Naive thymus-derived CD8-positive, alpha-beta T cell (primary cell): ENCODE data around the gene PPFIBP1. TPM values are rescaled to one million over a fixed set of nuclear protein-coding genes. Genes with fewer than 3 reads are reported as not detected.
A peak's percentile ranks its signal among the peaks of the same experiment; 100 is the strongest.
"Not testable (repeated sequence)": the region's sequence is repeated elsewhere in the genome, so short reads cannot be mapped to it uniquely, and the experiment has no call there.

Experiments
- ATAC-seq, 2 donors: fragments of 150-1000 bp; cut with Tn5 transposase in 1 of 2; sonication (Bioruptor Pico), chemical (Tn5 transposase) in 1 of 2; 1 replicate in 1 of 2; 2 replicates in 1 of 2; pipeline ENCODE4 v1.10.0; 2021; ENCODE audit warnings: mild to moderate bottlenecking in 2 of 2, moderate library complexity in 2 of 2
- POLR2A ChIA-PET: fragments of 350-600 bp; sonication (Branson Sonifier 250); formaldehyde crosslinking; loops from one replicate; lab custom pipeline; 2021; ENCODE audit warnings: antibody characterized with exemption; lab: Charles Lee
- DNase-seq, 10 donors: peaks; one replicate each; pipeline versions ENCODE4 v3.0.0 to v3.0.0-alpha.2; 2020 to 2022
- H3K27ac Mint-ChIP-seq, 10 donors: one replicate each; pipeline ENCODE4 v1.8.0; 2020 to 2022; ENCODE audit warnings: mild to moderate bottlenecking in 10 of 10, mixed read lengths in 10 of 10, moderate library complexity in 4 of 10, inconsistent platforms in 1 of 10
- H3K27me3 Mint-ChIP-seq, 5 donors: one replicate each; pipeline ENCODE4 v1.8.0; 2021 to 2022; ENCODE audit warnings: mixed read lengths in 5 of 5
- H3K36me3 Mint-ChIP-seq, 3 donors: one replicate each; pipeline ENCODE4 v1.8.0; 2020 to 2022; ENCODE audit warnings: mixed read lengths in 3 of 3, mild to moderate bottlenecking in 2 of 3, inconsistent platforms in 1 of 3
- H3K4me1 Mint-ChIP-seq, 4 donors: one replicate each; pipeline ENCODE4 v1.8.0; 2021 to 2022; ENCODE audit warnings: mixed read lengths in 4 of 4
- H3K4me3 Mint-ChIP-seq, 10 donors: one replicate each; pipeline ENCODE4 v1.8.0; 2020 to 2022; ENCODE audit warnings: mild to moderate bottlenecking in 10 of 10, mixed read lengths in 10 of 10, moderate library complexity in 6 of 10, inconsistent platforms in 1 of 10
- H3K9me3 Mint-ChIP-seq, 9 donors: one replicate each; pipeline ENCODE4 v1.8.0; 2020 to 2022; ENCODE audit warnings: mixed read lengths in 9 of 9, mild to moderate bottlenecking in 3 of 9, inconsistent platforms in 1 of 9, moderate library complexity in 1 of 9
- polyA plus RNA-seq, 3 donors: library from polyadenylated mRNA; unstranded; fragments of 300-500 nt; fragmentation: Illumina TruSeq; gene quantifications; one replicate each; pipeline ENCODE4 v1.2.3, GENCODE V29; 2021
- total RNA-seq, 8 experiments: library from RNA in 2 of 8; stranded (reverse) in 2 of 8; gene quantifications; one replicate each; pipeline ENCODE4 v1.2.3 and lab custom pipeline; 2021 to 2026

Gene PPFIBP1
- total and polyA plus RNA-seq, 5 experiments from 2014 or later: 3.8 to 9.2 (median 4.1) TPM

GRCh38 chr12:27592548-27592947 lies 68.5 kb downstream of the PPFIBP1 start:
- POLR2A ChIA-PET: no interaction called here
- H3K4me3 Mint-ChIP-seq: no peak overlapping the region

GRCh38 chr12:27593266-27593665 lies 69.3 kb downstream of the PPFIBP1 start:
- no peaks in the 10 kb centered on the region for H3K27me3 Mint-ChIP-seq
- H3K4me3 Mint-ChIP-seq: no peak overlapping the region
- DNase-seq: no peak
- POLR2A ChIA-PET: no interaction called here
- peak overlapping the region in 1 of 10 donors; percentile 43 for H3K27ac Mint-ChIP-seq
- H3K36me3 Mint-ChIP-seq: peaks cover 3 to 5% (median 4%) of the 10 kb centered on the region in 3 donors
- peaks cover 0 to 6% (median 1%) of the 10 kb centered on the region in 4 donors for H3K4me1 Mint-ChIP-seq
- no peak for ATAC-seq
- peaks cover 0 to 5% (median 0%) of the 10 kb centered on the region in 9 donors for H3K9me3 Mint-ChIP-seq

More at GRCh38 chr12:27592548-27592947, 68.5 kb downstream of the PPFIBP1 start:
- Mint-ChIP-seq H3K9me3 (peaks cover 0 to 2% (median 0%) of the 10 kb centered on the region in 9 donors), H3K27ac (peak overlapping the region in 1 of 10 donors; percentile 20), H3K36me3 (peaks cover 0 to 3% (median 2%) of the 10 kb centered on the region in 3 donors), H3K27me3 (no peaks in the 10 kb centered on the region), H3K4me1 (peaks cover 1 to 12% (median 8%) of the 10 kb centered on the region in 4 donors)
- no peak for DNase-seq
- no peak for ATAC-seq

- H3K27me3 Mint-ChIP-seq: no peaks in the 10 kb centered on the region
- peak overlapping the region in 1 of 10 donors; percentile 21 for H3K4me3 Mint-ChIP-seq
- H3K9me3 Mint-ChIP-seq: peaks cover 0 to 10% (median 0%) of the 10 kb centered on the region in 9 donors
- no peak for DNase-seq
- no peaks in the 10 kb centered on the region for H3K4me1 Mint-ChIP-seq
- ATAC-seq: no peak
- POLR2A ChIA-PET: no interaction called here
- H3K27ac Mint-ChIP-seq: no peak overlapping the region
- peaks cover 3 to 7% (median 6%) of the 10 kb centered on the region in 3 donors for H3K36me3 Mint-ChIP-seq
Observed at GRCh38 chr12:27595231-27595642, 71.2 kb downstream of the PPFIBP1 start.

GRCh38 chr12:27598866-27599265 lies 74.9 kb downstream of the PPFIBP1 start:
- DNase-seq, H3K27ac Mint-ChIP-seq, H3K36me3 Mint-ChIP-seq, H3K27me3 Mint-ChIP-seq, POLR2A ChIA-PET, ATAC-seq, H3K4me1 Mint-ChIP-seq, H3K4me3 Mint-ChIP-seq: not testable (repeated sequence)
- peaks cover 0 to 11% (median 5%) of the 10 kb centered on the region in 9 donors for H3K9me3 Mint-ChIP-seq

GRCh38 chr12:27601056-27601828 lies 77.2 kb downstream of the PPFIBP1 start:
- Mint-ChIP-seq H3K36me3 (peaks cover 3 to 14% (median 11%) of the 10 kb centered on the region in 3 donors), H3K9me3 (peaks cover 0 to 17% (median 11%) of the 10 kb centered on the region in 9 donors), H3K27ac (peak overlapping the region in 1 of 10 donors; percentile 37)
- DNase-seq, H3K4me1 Mint-ChIP-seq, H3K4me3 Mint-ChIP-seq, POLR2A ChIA-PET, H3K27me3 Mint-ChIP-seq, ATAC-seq: not testable (repeated sequence)

- Mint-ChIP-seq H3K36me3 (peaks cover 0 to 11% (median 11%) of the 10 kb centered on the region in 3 donors), H3K9me3 (peaks cover 0 to 17% (median 10%) of the 10 kb centered on the region in 9 donors), H3K4me3 (no peak overlapping the region), H3K27me3 (no peaks in the 10 kb centered on the region), H3K4me1 (peaks cover 0 to 8% (median under 1%) of the 10 kb centered on the region in 4 donors), H3K27ac (no peak overlapping the region)
- ATAC-seq: no peak
- POLR2A ChIA-PET: no interaction called here
- DNase-seq: no peak
Observed at GRCh38 chr12:27602516-27602915, 78.5 kb downstream of the PPFIBP1 start.

GRCh38 chr12:27604431-27604830 lies 80.4 kb downstream of the PPFIBP1 start:
- Mint-ChIP-seq H3K9me3 (peaks cover 0 to 17% (median 5%) of the 10 kb centered on the region in 9 donors), H3K36me3 (peaks cover 0 to 10% (median 5%) of the 10 kb centered on the region in 3 donors), H3K4me1 (peaks cover 0 to 8% (median under 1%) of the 10 kb centered on the region in 4 donors), H3K27me3 (no peaks in the 10 kb centered on the region), H3K27ac (no peak overlapping the region), H3K4me3 (no peak overlapping the region)
- POLR2A ChIA-PET: interaction anchor here (0.6 kb wide), 1 partner anchor 102 kb away, joined by 4 read pairs; no protein-coding TSS in a partner anchor
- ATAC-seq (no peak), DNase-seq (no peak)

GRCh38 chr12:27606986-27607385 lies 83.0 kb downstream of the PPFIBP1 start:
- Mint-ChIP-seq H3K4me1 (peaks cover 0 to 1% (median 0%) of the 10 kb centered on the region in 4 donors), H3K27me3 (no peaks in the 10 kb centered on the region), H3K27ac (no peak overlapping the region), H3K36me3 (peaks cover 0 to 10% (median 5%) of the 10 kb centered on the region in 3 donors), H3K9me3 (peaks cover 0 to 17% (median 5%) of the 10 kb centered on the region in 9 donors), H3K4me3 (no peak overlapping the region)
- ATAC-seq (no peak), DNase-seq (no peak)
- POLR2A ChIA-PET: no interaction called here

- peaks cover 0 to 17% (median 5%) of the 10 kb centered on the region in 9 donors for H3K9me3 Mint-ChIP-seq
- no peaks in the 10 kb centered on the region for H3K27me3 Mint-ChIP-seq
- DNase-seq: no peak
- no peak overlapping the region for H3K4me3 Mint-ChIP-seq
- peaks cover 0 to 10% (median 5%) of the 10 kb centered on the region in 3 donors for H3K36me3 Mint-ChIP-seq
- no peak for ATAC-seq
- peaks cover 0 to 1% (median 0%) of the 10 kb centered on the region in 4 donors for H3K4me1 Mint-ChIP-seq
- H3K27ac Mint-ChIP-seq: no peak overlapping the region
- POLR2A ChIA-PET: no interaction called here
Observed at GRCh38 chr12:27607591-27607990, 83.6 kb downstream of the PPFIBP1 start.

GRCh38 chr12:27608890-27609289 lies 84.9 kb downstream of the PPFIBP1 start:
- no peaks in the 10 kb centered on the region for H3K27me3 Mint-ChIP-seq
- peaks cover 0 to 12% (median 3%) of the 10 kb centered on the region in 9 donors for H3K9me3 Mint-ChIP-seq
- no peaks in the 10 kb centered on the region for H3K4me1 Mint-ChIP-seq
- H3K4me3 Mint-ChIP-seq: no peak overlapping the region
- H3K36me3 Mint-ChIP-seq: peaks cover 0 to 9% (median 5%) of the 10 kb centered on the region in 3 donors
- DNase-seq (no peak), ATAC-seq (no peak)
- peak overlapping the region in 2 of 10 donors; percentile 23 to 24 for H3K27ac Mint-ChIP-seq
- POLR2A ChIA-PET: no interaction called here

- no peak for DNase-seq
- H3K4me3 Mint-ChIP-seq: no peak overlapping the region
- H3K36me3 Mint-ChIP-seq: peaks cover 0 to 4% (median 0%) of the 10 kb centered on the region in 3 donors
- no peaks in the 10 kb centered on the region for H3K4me1 Mint-ChIP-seq
- H3K27ac Mint-ChIP-seq: no peak overlapping the region
- no peaks in the 10 kb centered on the region for H3K27me3 Mint-ChIP-seq
- POLR2A ChIA-PET: no interaction called here
- H3K9me3 Mint-ChIP-seq: no peaks in the 10 kb centered on the region
- ATAC-seq: no peak
Observed at GRCh38 chr12:27610374-27610773, 86.4 kb downstream of the PPFIBP1 start.

GRCh38 chr12:27614386-27614785 lies 90.4 kb downstream of the PPFIBP1 start:
- DNase-seq (no peak), ATAC-seq (no peak)
- H3K27ac Mint-ChIP-seq: no peak overlapping the region
- POLR2A ChIA-PET: no interaction called here
- H3K9me3 Mint-ChIP-seq: no peaks in the 10 kb centered on the region
- H3K4me1 Mint-ChIP-seq: peaks cover 0 to 1% (median 0%) of the 10 kb centered on the region in 4 donors
- no peak overlapping the region for H3K4me3 Mint-ChIP-seq
- H3K36me3 Mint-ChIP-seq: peaks cover 0 to under 1% (median 0%) of the 10 kb centered on the region in 3 donors
- no peaks in the 10 kb centered on the region for H3K27me3 Mint-ChIP-seq

GRCh38 chr12:27614866-27615265 lies 90.9 kb downstream of the PPFIBP1 start:
- Mint-ChIP-seq H3K4me1 (peaks cover 0 to 1% (median 0%) of the 10 kb centered on the region in 4 donors), H3K27me3 (no peaks in the 10 kb centered on the region), H3K9me3 (no peaks in the 10 kb centered on the region), H3K27ac (no peak overlapping the region), H3K36me3 (no peaks in the 10 kb centered on the region), H3K4me3 (no peak overlapping the region)
- DNase-seq (no peak), ATAC-seq (no peak)
- POLR2A ChIA-PET: no interaction called here
